ENCODE measurements around the gene DMBT1. TPM values are rescaled to one million over a fixed set of nuclear protein-coding genes. Genes with fewer than 3 reads are reported as not detected.

DMBT1 gene
- total RNA-seq, 1 donor from 2014 or later = not detected

DNA sequence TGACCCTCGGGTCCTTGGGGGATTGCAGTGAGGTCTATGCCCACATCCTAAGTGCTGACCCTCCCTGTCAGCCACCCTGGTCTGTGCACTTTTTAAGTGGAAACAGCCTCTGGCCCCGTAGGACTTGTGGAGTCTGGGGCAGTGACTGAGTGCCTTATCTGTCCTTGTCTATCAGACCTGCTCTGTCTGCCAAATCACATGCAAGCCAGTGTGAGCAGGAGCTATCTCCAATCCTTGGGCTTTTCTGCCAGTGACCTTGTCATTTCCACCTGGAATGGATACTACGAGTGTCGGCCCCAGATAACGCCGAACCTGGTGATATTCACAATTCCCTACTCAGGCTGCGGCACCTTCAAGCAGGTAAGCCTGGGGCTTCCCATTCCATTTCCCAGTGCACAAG, 76.4 kb downstream of the DMBT1 start:
- Histone ChIP-seq H3K79me2 (ENCODE audit: insufficient read depth, low read length) (no peaks in the 10 kb centered on the region), H3K27me3 (ENCODE audit: insufficient read depth, low read length) (no peaks in the 10 kb centered on the region), H4K20me1 (ENCODE audit: insufficient read depth, low read length) (no peaks in the 10 kb centered on the region), H3K27ac (ENCODE audit: low read depth, low read length) (no peak overlapping the region), H3K4me3 (ENCODE audit: insufficient read depth, low read depth, low read length) (no peak overlapping the region), H3K9me3 (ENCODE audit: insufficient read depth, low read depth, low read length) (no peaks in the 10 kb centered on the region), H3K4me1 (ENCODE audit: insufficient read depth, low read length) (no peaks in the 10 kb centered on the region), H3K4me2 (ENCODE audit: low read length) (no peak overlapping the region), H3K9ac (ENCODE audit: low read length) (no peak overlapping the region), H3K36me3 (ENCODE audit: insufficient read depth, low read length) (no peaks in the 10 kb centered on the region), H2AFZ (ENCODE audit: low read depth, low read length) (no peak overlapping the region)
- Mint-ChIP-seq H3K27me3 (ENCODE audit: low read depth, unreplicated experiment) (peaks cover 42% of the 10 kb centered on the region), H3K4me3 (ENCODE audit: unreplicated experiment) (no peak overlapping the region), H3K36me3 (ENCODE audit: low read depth, unreplicated experiment) (no peaks in the 10 kb centered on the region), H3K27ac (ENCODE audit: unreplicated experiment) (no peak overlapping the region), H3K9me3 (ENCODE audit: unreplicated experiment) (peaks cover 2% of the 10 kb centered on the region), H3K4me1 (ENCODE audit: low read depth, unreplicated experiment) (no peaks in the 10 kb centered on the region)
- FAIRE-seq (no peak), DNase-seq (ENCODE audit: low read depth) (no peak)
- TF ChIP-seq, protein P1, sequence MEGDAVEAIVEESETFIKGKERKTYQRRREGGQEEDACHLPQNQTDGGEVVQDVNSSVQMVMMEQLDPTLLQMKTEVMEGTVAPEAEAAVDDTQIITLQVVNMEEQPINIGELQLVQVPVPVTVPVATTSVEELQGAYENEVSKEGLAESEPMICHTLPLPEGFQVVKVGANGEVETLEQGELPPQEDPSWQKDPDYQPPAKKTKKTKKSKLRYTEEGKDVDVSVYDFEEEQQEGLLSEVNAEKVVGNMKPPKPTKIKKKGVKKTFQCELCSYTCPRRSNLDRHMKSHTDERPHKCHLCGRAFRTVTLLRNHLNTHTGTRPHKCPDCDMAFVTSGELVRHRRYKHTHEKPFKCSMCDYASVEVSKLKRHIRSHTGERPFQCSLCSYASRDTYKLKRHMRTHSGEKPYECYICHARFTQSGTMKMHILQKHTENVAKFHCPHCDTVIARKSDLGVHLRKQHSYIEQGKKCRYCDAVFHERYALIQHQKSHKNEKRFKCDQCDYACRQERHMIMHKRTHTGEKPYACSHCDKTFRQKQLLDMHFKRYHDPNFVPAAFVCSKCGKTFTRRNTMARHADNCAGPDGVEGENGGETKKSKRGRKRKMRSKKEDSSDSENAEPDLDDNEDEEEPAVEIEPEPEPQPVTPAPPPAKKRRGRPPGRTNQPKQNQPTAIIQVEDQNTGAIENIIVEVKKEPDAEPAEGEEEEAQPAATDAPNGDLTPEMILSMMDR (IDR thresholded peaks at IDR 0.05; ENCODE audit: insufficient read depth, low read depth, low read length) = no peak
- no peak for TF ChIP-seq EZH2 (IDR thresholded peaks at IDR 0.05; ENCODE audit: insufficient read depth, low read length)

DNA sequence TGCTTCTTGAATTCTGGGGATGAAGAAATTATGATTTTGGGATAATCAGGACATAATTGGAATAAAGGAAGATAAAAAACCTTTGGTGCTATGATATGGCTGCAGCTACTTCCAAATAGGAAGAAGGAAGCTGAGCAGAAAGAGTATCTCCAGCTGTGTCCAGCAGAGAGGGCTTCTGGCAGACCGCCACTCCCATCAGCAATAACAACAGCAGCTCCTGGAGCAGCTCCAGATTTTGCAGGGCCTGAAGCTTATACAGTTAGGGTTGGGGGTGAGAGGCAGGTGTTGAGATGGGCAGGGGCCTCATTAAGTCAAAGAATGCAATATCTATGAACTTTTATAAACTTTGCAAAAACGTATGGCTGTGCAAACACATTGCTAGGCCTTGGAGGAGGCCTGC, 76.8 kb downstream of the DMBT1 start:
- Histone ChIP-seq H2AFZ (ENCODE audit: low read depth, low read length) (no peak overlapping the region), H3K27me3 (ENCODE audit: insufficient read depth, low read length) (no peaks in the 10 kb centered on the region), H3K79me2 (ENCODE audit: insufficient read depth, low read length) (no peaks in the 10 kb centered on the region), H3K9ac (ENCODE audit: low read length) (no peak overlapping the region), H3K4me2 (ENCODE audit: low read length) (no peak overlapping the region), H3K9me3 (ENCODE audit: insufficient read depth, low read depth, low read length) (no peaks in the 10 kb centered on the region), H3K4me3 (ENCODE audit: insufficient read depth, low read depth, low read length) (no peak overlapping the region), H3K27ac (ENCODE audit: low read depth, low read length) (no peak overlapping the region), H3K4me1 (ENCODE audit: insufficient read depth, low read length) (no peaks in the 10 kb centered on the region), H4K20me1 (ENCODE audit: insufficient read depth, low read length) (no peaks in the 10 kb centered on the region), H3K36me3 (ENCODE audit: insufficient read depth, low read length) (no peaks in the 10 kb centered on the region)
- Mint-ChIP-seq H3K4me3 (ENCODE audit: unreplicated experiment) (no peak overlapping the region), H3K27me3 (ENCODE audit: low read depth, unreplicated experiment) (peaks cover 42% of the 10 kb centered on the region), H3K27ac (ENCODE audit: unreplicated experiment) (no peak overlapping the region), H3K4me1 (ENCODE audit: low read depth, unreplicated experiment) (no peaks in the 10 kb centered on the region), H3K9me3 (ENCODE audit: unreplicated experiment) (peaks cover 2% of the 10 kb centered on the region), H3K36me3 (ENCODE audit: low read depth, unreplicated experiment) (no peaks in the 10 kb centered on the region)
- TF ChIP-seq EZH2 (IDR thresholded peaks at IDR 0.05; ENCODE audit: insufficient read depth, low read length) = no peak
- TF ChIP-seq, protein P1 (IDR thresholded peaks at IDR 0.05; ENCODE audit: insufficient read depth, low read depth, low read length) = no peak
- no peak for FAIRE-seq
- no peak for DNase-seq (ENCODE audit: low read depth)

DNA sequence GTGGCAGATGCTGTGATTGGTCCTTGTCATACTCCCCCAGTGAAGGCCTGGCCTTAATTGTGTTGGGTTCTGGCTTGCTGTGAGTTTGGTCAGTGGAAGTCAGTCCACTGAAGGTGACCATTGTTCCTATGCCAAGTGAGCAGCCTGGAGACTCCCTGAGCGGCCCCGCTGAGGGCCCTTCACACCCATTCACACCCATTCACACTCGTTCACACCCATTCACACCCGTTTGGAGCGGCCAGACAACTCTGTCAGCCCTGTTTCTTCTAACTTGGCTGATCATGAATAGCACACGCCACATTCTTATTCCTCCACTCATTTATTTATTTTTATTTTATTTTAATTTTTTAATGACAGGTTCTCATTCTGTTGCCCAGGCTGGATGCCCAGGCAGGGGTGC, 77.6 kb downstream of the DMBT1 start:
- no peak for FAIRE-seq
- no peak overlapping the region for H3K4me3 ChIP-seq (ENCODE audit: insufficient read depth, low read depth, low read length)
- H3K4me3 Mint-ChIP-seq (ENCODE audit: unreplicated experiment) = no peak overlapping the region
- H3K27ac Mint-ChIP-seq (ENCODE audit: unreplicated experiment) = no peak overlapping the region
- no peak overlapping the region for H3K27ac ChIP-seq (ENCODE audit: low read depth, low read length)
- H3K4me2 ChIP-seq (ENCODE audit: low read length) = no peak overlapping the region
- no peaks in the 10 kb centered on the region for H3K79me2 ChIP-seq (ENCODE audit: insufficient read depth, low read length)
- peaks cover 2% of the 10 kb centered on the region for H3K9me3 Mint-ChIP-seq (ENCODE audit: unreplicated experiment)
- H3K9me3 ChIP-seq (ENCODE audit: insufficient read depth, low read depth, low read length) = no peaks in the 10 kb centered on the region
- no peak overlapping the region for H2AFZ ChIP-seq (ENCODE audit: low read depth, low read length)
- H3K36me3 Mint-ChIP-seq (ENCODE audit: low read depth, unreplicated experiment) = no peaks in the 10 kb centered on the region
- no peaks in the 10 kb centered on the region for H3K27me3 ChIP-seq (ENCODE audit: insufficient read depth, low read length)
- H3K4me1 Mint-ChIP-seq (ENCODE audit: low read depth, unreplicated experiment) = no peaks in the 10 kb centered on the region
- H3K9ac ChIP-seq (ENCODE audit: low read length) = no peak overlapping the region
- no peaks in the 10 kb centered on the region for H3K4me1 ChIP-seq (ENCODE audit: insufficient read depth, low read length)
- no peak for DNase-seq (ENCODE audit: low read depth)
- H3K36me3 ChIP-seq (ENCODE audit: insufficient read depth, low read length) = no peaks in the 10 kb centered on the region
- no peak for TF ChIP-seq EZH2 (IDR thresholded peaks at IDR 0.05; ENCODE audit: insufficient read depth, low read length)
- TF ChIP-seq, protein P1 (IDR thresholded peaks at IDR 0.05; ENCODE audit: insufficient read depth, low read depth, low read length) = no peak
- no peaks in the 10 kb centered on the region for H4K20me1 ChIP-seq (ENCODE audit: insufficient read depth, low read length)
- H3K27me3 Mint-ChIP-seq (ENCODE audit: low read depth, unreplicated experiment) = peaks cover 42% of the 10 kb centered on the region
